OCI-LY3 (cell line): ENCODE results near the gene FBXL19.

ENCODE experiments used
- H2AFZ ChIP-seq: fragments of 200-600, 300-600 bp; shearing (Covaris generic); 2 replicates; pipeline ENCODE4 v1.6.0; 2014; ENCODE audit warnings: antibody characterized with exemption, low read depth, low read length
- H3K27ac ChIP-seq: fragments of 200-600, 300-600 bp; sonication (generic); 2 replicates; pipeline ENCODE4 v1.5.1; 2014; ENCODE audit warnings: mild to moderate bottlenecking, low read length, moderate library complexity, mixed read lengths
- H3K27me3 ChIP-seq: fragments of 200-600, 300-600 bp; sonication (generic); 2 replicates; pipeline ENCODE4 v1.6.1; 2014; ENCODE audit warnings: low read depth, low read length, mixed read lengths
- H3K36me3 ChIP-seq: fragments of 200-600, 300-600 bp; sonication (generic); replicated peaks from 2 replicates; pipeline ENCODE3; 2014; ENCODE audit warnings: low read depth, low read length, mixed read lengths
- H3K4me1 ChIP-seq: fragments of 300-600, 200-600 bp; sonication (generic); 2 replicates; pipeline ENCODE4 v1.6.1; 2014; ENCODE audit warnings: low read length, mixed read lengths
- H3K4me2 ChIP-seq: fragments of 200-600, 300-600 bp; sonication (generic); 2 replicates; pipeline ENCODE4 v1.6.1; 2014; ENCODE audit warnings: low read length, mixed read lengths
- H3K4me3 ChIP-seq: fragments of 300-600, 200-600 bp; sonication (generic); 2 replicates; pipeline ENCODE4 v1.5.1; 2014; ENCODE audit warnings: antibody characterized with exemption, mild to moderate bottlenecking, low read length, moderate library complexity
- H3K79me2 ChIP-seq: fragments of 300-600, 200-600 bp; shearing (Covaris generic); 2 replicates; pipeline ENCODE4 v1.6.1; 2014; ENCODE audit warnings: mild to moderate bottlenecking, low read length, mixed read lengths
- H3K9ac ChIP-seq: fragments of 300-600, 200-600 bp; shearing (Covaris generic); 2 replicates; pipeline ENCODE4 v1.6.0; 2014; ENCODE audit warnings: mild to moderate bottlenecking, low read length, moderate library complexity
- H3K9me3 ChIP-seq: fragments of 200-600, 300-600 bp; shearing (Covaris generic); 2 replicates; pipeline ENCODE4 v1.6.1; 2014; ENCODE audit warnings: low read length, mixed read lengths; ENCODE audit not compliant: insufficient read depth
- H4K20me1 ChIP-seq: fragments of 200-600, 300-600 bp; sonication (generic); 2 replicates; pipeline ENCODE4 v1.6.1; 2016; ENCODE audit warnings: low read length, mixed read lengths; ENCODE audit not compliant: insufficient read depth
- EZH2phosphoT487 ChIP-seq: fragments of 200-600 bp; shearing (Covaris generic); IDR thresholded peaks from 2 replicates; pipeline ENCODE4 v1.6.1; 2018; ENCODE audit warnings: antibody characterized with exemption, mixed run types, low read depth
- TF ChIP-seq, protein P1 (sequence below): fragments of 200-600, 300-600 bp; sonication (generic); IDR thresholded peaks from 2 replicates; pipeline ENCODE4 v1.5.1; 2014; ENCODE audit warnings: antibody characterized with exemption, low read length, low read depth

The FBXL19 gene

DNA sequence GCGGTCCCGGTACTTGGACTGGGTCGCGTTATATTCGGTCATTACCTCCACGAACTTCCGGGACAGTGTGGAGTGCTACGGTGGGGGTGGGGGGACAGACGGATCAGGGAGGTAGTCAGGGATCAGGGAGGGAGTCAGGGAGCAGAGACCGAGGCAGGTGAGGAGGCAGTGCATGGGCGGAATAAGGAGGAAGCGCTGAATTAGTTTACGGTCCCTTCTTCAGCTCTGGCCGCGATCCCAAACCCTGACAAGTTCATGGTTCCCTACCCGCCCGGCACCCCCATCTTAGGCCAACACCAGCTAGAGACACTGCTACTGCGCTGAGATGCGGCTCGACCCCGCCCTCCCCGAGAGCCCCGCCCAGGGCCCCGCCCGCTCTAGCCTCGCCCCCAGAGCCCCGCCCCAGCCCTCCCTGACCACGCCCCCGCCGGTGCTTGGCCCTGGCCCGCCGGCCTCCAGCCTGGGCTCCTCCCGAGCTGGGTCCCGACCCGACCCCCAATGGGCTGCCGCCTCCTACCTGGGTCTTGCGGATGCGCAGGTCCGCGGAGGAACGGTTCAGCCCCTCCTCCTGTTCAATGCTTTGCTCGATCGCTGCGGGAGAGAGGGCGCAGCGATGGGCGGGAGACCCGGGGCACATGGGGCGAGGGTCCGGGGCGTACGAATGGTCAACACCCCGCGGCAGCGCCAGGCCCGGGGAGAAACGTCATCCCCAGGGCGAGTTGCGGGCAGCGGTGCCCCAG is 73.8 kb downstream of the FBXL19 start:
- peak overlapping the region; percentile 100 for H3K4me2 ChIP-seq
- no peaks in the 10 kb centered on the region for H4K20me1 ChIP-seq
- peak overlapping the region; percentile 63 for H3K27ac ChIP-seq
- TF ChIP-seq, protein P1, sequence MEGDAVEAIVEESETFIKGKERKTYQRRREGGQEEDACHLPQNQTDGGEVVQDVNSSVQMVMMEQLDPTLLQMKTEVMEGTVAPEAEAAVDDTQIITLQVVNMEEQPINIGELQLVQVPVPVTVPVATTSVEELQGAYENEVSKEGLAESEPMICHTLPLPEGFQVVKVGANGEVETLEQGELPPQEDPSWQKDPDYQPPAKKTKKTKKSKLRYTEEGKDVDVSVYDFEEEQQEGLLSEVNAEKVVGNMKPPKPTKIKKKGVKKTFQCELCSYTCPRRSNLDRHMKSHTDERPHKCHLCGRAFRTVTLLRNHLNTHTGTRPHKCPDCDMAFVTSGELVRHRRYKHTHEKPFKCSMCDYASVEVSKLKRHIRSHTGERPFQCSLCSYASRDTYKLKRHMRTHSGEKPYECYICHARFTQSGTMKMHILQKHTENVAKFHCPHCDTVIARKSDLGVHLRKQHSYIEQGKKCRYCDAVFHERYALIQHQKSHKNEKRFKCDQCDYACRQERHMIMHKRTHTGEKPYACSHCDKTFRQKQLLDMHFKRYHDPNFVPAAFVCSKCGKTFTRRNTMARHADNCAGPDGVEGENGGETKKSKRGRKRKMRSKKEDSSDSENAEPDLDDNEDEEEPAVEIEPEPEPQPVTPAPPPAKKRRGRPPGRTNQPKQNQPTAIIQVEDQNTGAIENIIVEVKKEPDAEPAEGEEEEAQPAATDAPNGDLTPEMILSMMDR: no peak
- TF ChIP-seq EZH2phosphoT487: no peak
- peak overlapping the region; percentile 94 for H2AFZ ChIP-seq
- H3K4me1 ChIP-seq: peaks cover 19% of the 10 kb centered on the region; the same call in 1 of the 2 replicates
- H3K36me3 ChIP-seq: no peaks in the 10 kb centered on the region
- 0 out of 2 replicates have a peak, but pooled peaks cover 7% of the 10 kb centered on the region for H3K27me3 ChIP-seq
- no peaks in the 10 kb centered on the region for H3K79me2 ChIP-seq
- H3K9ac ChIP-seq: peak overlapping the region; percentile 97
- no peaks in the 10 kb centered on the region for H3K9me3 ChIP-seq
- H3K4me3 ChIP-seq: peak overlapping the region; percentile 94

DNA sequence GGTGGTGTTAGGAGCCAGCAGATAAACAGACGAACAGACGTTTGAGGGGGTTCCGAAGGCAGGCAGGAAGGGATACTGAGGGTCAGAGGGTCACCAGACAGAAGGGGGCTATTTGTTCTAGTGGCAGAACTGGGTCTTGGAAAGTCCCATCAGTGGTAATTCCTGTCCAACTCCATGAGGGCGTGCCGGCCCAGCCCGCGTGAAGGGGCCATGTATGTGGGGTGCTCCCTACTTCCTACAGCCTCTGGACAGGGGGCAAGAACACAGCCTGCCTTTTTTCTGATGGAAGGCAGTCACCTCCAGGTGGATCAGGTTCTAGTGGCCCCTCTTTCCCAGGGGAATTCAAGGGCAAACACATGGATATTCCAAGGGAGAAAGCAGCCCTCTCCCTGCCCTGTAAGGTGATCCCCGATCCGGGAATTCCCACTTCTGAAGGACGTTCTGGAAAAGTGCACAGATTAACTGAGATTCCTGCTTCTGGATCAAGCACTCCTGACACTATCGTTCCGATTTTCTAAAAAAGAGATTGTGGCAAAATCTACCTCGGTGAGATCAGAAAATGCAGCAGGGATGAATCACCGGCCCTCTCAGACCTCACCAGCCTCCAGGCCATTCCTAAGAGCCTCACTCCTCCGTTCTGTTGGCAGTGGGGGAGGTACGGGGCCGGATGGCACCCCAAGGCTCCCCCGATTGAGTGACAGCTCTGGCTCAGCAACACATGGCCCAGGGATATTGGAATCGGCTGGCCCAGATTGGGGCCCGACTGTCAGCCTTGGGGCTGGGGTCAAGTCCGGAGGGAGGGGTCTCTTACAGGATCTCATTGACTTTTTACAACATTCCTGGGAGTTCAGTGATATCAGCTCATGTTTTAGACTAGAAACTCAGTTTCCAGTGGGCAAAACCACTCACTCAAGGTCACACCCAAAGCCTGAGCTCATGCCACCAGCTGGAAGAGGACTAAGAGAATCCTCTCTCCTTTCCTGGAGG is 74.6 kb downstream of the FBXL19 start:
- Histone ChIP-seq H4K20me1 (no peaks in the 10 kb centered on the region), H3K79me2 (no peaks in the 10 kb centered on the region), H3K27ac (no peak overlapping the region), H3K9ac (no peak overlapping the region), H3K9me3 (no peaks in the 10 kb centered on the region), H3K4me2 (peak overlapping the region; percentile 85), H3K36me3 (no peaks in the 10 kb centered on the region), H2AFZ (0 out of 2 replicates have a peak overlapping the region, but pooled peaks have one; percentile 35), H3K27me3 (0 out of 2 replicates have a peak, but pooled peaks cover 7% of the 10 kb centered on the region), H3K4me1 (peaks cover 15% of the 10 kb centered on the region; the same call in 1 of the 2 replicates), H3K4me3 (peak overlapping the region; percentile 94)
- TF ChIP-seq, protein P1: no peak
- no peak for TF ChIP-seq EZH2phosphoT487
